HG03354 (cell line): ENCODE measurements around the gene TNFAIP8.
"Not testable (repeated sequence)": the region's sequence is repeated elsewhere in the genome, so short reads cannot be mapped to it uniquely, and the experiment has no call there.

Experiments
- ATAC-seq: cut with Tn5 transposase; IDR thresholded peaks from one replicate; pipeline ENCODE4 v1.9.1; 2021; ENCODE audit warnings: mild to moderate bottlenecking; ENCODE audit not compliant: unreplicated experiment, poor library complexity, severe bottlenecking

TNFAIP8 gene

DNA sequence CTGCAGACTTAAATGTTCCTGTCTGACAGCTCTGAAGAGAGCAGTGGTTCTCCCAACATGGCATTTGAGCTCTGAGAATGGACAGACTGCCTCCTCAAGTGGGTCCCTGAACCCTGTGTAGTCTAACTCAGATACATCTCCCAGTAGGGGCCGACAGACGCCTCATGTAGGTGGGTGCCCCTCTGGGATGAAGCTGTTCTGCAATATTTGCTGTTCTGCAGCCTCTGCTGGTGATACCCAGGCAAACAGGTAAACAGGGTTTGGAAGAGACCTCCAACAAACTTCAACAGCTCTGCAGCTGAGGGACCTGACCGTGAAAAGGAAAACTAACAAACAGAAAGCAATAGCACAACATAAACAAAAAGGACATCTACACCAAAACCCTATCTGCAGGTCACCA, 83.8 kb downstream of the TNFAIP8 start:
- ATAC-seq = not testable (repeated sequence)

DNA sequence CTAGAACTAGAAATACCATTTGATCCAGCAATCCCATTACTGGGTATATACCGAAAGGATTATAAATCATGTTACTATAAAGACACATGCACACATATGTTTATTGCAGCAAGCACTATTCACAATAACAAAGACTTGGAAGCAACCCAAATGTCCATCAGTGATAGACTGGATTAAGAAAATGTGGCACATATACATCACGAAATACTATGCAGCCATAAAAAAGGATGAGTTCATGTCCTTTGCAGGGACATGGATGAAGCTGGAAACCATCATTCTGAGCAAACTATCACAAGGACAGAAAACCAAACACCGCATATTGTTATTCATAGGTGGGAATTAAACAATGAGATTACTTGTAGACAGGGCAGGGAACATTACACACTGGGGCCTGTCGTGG, 88.8 kb downstream of the TNFAIP8 start:
- not testable (repeated sequence) for ATAC-seq

DNA sequence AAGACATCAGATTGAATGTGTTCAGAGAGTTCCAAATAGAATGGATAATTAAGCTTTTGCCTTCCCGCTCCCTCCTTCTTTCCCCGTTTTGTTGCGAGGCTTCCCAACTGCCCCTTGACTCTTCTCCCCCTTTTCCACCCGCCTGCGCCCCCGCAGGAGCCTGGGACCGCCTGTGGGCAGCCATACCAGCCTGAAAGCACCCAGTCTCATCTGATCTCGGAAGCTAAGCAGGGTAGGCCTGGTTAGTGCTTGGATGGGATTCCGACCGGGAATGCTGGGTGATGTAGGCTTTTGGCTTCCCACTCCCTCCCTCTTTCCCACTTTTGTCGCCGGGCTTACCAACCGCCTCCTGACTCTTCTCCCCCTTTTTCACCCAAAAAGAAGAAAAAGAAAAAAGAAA, 89.7 kb downstream of the TNFAIP8 start:
- no peak for ATAC-seq
